ENCODE results near the gene HBM. TPM values are rescaled to one million over a fixed set of nuclear protein-coding genes. Genes with fewer than 3 reads are reported as not detected.
A peak's percentile ranks its signal among the peaks of the same experiment; 100 is the strongest.

The HBM gene, protein sequence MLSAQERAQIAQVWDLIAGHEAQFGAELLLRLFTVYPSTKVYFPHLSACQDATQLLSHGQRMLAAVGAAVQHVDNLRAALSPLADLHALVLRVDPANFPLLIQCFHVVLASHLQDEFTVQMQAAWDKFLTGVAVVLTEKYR
- total RNA-seq: not detected

DNA sequence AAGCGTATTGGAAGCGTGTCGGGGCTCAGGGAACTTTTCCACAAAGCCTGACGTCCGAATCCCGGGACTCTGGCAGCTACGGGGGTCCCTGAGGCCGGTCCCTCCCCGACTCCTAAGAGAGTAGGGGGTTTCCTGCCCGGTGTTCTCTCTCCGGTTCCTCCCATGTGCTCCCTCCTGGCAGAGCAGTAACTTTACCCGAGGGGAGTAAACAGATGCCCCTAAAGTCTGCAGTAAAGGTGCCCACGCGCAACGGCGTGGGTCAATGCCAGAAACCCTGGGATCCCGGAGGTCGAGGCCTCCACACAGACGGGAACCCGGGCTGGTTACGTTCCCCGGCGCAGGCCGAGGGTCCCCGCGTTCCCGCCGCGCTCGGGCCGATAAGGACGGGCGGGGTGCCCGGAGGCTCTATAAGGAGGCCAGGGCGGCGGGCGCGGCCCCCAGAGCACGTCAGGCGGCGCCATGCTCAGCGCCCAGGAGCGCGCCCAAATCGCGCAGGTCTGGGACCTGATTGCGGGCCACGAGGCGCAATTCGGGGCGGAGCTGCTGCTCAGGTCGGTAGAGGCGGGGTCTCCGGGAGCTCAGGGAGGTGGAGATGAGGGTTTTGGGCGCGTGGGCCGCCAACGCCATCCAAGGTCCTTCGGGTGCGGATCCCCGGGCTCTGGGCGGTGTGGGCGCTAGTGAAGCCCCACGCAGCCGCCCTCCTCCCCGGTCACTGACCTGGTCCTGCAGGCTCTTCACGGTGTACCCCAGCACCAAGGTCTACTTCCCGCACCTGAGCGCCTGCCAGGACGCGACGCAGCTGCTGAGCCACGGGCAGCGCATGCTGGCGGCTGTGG is at the start of gene HBM:
HBM (plus strand) TSS at position 440 of the 836 bp plus-strand sequence; CDS start at position 460, 20 bp downstream.
- TF ChIP-seq POLR2AphosphoS5 (IDR thresholded peaks at IDR 0.05) (no peak), CTCF (IDR thresholded peaks at IDR 0.05) (no peak), POLR2A (IDR thresholded peaks at IDR 0.05) (no peak)
- H3K9me3 ChIP-seq: no peaks in the 10 kb centered on the region
- 1% methylated on average over 59 of the region's 75 CpGs for WGBS
- H3K36me3 ChIP-seq: no peaks in the 10 kb centered on the region
- intact Hi-C loops (cut with DNase I): no loop called here
- peaks cover 13% of the 10 kb centered on the region for H3K4me1 ChIP-seq (replicated peaks)
- no peak within 1 kb of the TSS for H3K27ac ChIP-seq
- DNase-seq (ENCODE audit: low spot score): no peak
- peaks cover 26% of the 10 kb centered on the region for H3K27me3 ChIP-seq (replicated peaks; ENCODE audit: insufficient read depth)
- H3K4me3 ChIP-seq: no peak within 1 kb of the TSS

DNA sequence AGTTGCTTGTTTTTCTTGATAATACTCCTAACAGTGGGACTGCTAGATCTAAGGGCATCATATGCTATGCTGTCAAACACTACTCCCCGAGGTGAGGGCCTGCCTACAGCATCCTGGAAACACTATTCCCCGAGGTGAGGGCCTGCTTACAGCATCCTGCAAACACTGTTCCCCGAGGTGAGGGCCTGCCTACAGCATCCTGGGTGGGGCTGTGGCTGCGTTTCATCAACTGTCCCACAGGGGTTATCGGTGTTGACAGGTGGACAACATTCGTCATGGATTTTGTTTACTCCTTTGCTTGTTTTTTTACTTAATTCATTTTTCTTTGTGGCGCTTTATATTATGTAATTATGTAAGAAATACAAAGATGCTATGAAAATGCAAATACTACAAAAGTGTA is 49.8 kb upstream of the HBM start:
- 75% methylated on average over 7 of the region's 7 CpGs for WGBS
- TF ChIP-seq CTCF (IDR thresholded peaks at IDR 0.05) (no peak), POLR2AphosphoS5 (IDR thresholded peaks at IDR 0.05) (no peak), POLR2A (IDR thresholded peaks at IDR 0.05) (no peak)
- intact Hi-C loops (cut with DNase I): no loop called here

DNA sequence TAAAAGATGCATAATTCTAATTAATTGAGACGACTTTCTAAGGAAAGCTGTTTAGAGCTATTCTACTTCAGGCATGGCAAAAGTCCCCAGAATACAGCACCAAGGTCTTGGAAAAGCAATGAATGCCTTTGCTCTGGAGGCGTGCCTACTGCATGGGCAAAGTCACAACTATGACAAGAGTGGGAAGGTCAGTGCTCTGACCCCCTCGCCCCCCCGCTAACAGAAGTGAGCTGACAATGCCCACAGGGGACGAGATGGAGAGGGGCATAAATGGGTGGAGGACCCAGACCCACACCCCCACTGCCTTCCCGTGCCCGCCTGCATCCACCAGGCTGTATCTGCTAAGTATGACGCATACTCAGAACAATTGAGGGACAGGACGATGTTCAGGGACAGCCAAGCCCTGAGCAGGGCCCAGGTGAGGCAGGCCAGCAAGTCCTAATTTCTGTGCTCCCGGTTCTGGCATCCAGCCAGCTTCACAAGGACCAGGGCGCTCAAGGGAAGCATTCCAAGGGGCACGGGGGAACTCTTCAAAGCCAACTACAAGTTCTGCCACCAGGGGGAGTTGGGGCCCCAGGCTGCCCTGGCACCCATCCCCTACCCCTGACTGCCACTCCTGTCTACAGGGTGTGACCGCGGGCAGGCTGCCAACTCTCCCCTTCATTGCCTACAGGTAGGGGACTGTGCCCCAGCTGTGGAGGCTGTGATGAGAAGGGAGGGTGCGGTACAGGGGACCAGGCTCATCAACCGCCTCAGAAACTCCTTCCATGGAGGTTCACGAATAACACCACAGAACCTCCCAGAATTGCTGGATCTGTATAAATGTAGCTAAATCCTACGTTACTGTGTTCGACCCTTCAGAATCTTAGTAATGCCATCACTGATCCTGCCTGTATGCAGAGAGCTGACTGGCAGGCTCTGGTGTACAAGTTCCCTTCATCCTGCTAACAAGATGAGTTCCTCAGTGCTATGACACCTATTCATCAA is 48.1 kb upstream of the HBM start:
- no peak overlapping the region for H3K4me3 ChIP-seq
- 60% methylated on average over 19 of the region's 19 CpGs for WGBS
- intact Hi-C loops (cut with DNase I): no loop called here
- H3K27me3 ChIP-seq (replicated peaks; ENCODE audit: insufficient read depth): no peaks in the 10 kb centered on the region
- H3K4me1 ChIP-seq (replicated peaks): no peaks in the 10 kb centered on the region
- peak; percentile 34 for DNase-seq (ENCODE audit: low spot score)
- TF ChIP-seq CTCF (IDR thresholded peaks at IDR 0.05): peak; percentile 48 to 68 (median 59)
- TF ChIP-seq POLR2A (IDR thresholded peaks at IDR 0.05): no peak
- H3K36me3 ChIP-seq: no peaks in the 10 kb centered on the region
- no peak overlapping the region for H3K27ac ChIP-seq
- no peaks in the 10 kb centered on the region for H3K9me3 ChIP-seq

More for the DNA sequence above, 49.8 kb upstream of the HBM start:
- DNase-seq (ENCODE audit: low spot score): no peak
- Histone ChIP-seq H3K36me3 (no peaks in the 10 kb centered on the region), H3K9me3 (no peaks in the 10 kb centered on the region), H3K27me3 (replicated peaks; ENCODE audit: insufficient read depth) (no peaks in the 10 kb centered on the region), H3K4me3 (no peak overlapping the region), H3K27ac (no peak overlapping the region), H3K4me1 (replicated peaks) (no peaks in the 10 kb centered on the region)

DNA sequence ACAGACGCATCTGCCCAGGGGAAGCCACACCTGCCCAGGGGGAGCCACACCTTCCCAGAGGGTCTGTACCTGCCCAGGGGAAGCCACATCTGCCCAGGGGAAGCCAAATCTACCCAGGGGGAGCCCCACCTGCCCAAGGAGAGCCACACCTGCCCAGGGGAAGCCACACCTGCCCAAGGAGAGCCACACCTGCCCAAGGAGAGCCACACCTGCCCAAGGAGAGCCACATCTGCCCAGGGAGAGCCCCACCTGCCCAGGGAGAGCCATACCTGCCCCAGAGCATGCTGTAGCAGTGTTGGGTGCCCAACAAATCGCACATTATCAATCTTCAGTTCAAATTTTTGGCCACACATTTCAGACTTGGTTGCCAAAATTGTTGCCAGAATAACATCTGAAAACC is 46.9 kb upstream of the HBM start:
- whole genome bisulfite sequencing: 100% methylated on average over 1 of the region's 2 CpGs
- H3K36me3 ChIP-seq: no peaks in the 10 kb centered on the region
- intact Hi-C loops (cut with DNase I): no loop called here

More for the DNA sequence above, 46.9 kb upstream of the HBM start:
- Histone ChIP-seq H3K4me1 (replicated peaks) (no peaks in the 10 kb centered on the region), H3K9me3 (no peaks in the 10 kb centered on the region), H3K27me3 (replicated peaks; ENCODE audit: insufficient read depth) (no peaks in the 10 kb centered on the region), H3K27ac (no peak overlapping the region), H3K4me3 (no peak overlapping the region)
- TF ChIP-seq POLR2A (IDR thresholded peaks at IDR 0.05) (no peak), POLR2AphosphoS5 (IDR thresholded peaks at IDR 0.05) (no peak), CTCF (IDR thresholded peaks at IDR 0.05) (no peak)
- no peak for DNase-seq (ENCODE audit: low spot score)
